Measurements from ENCODE around the gene ANGPTL7.

GRCh38 chr1:11188858-11189451 is at the start of gene ANGPTL7:
- TF ChIP-seq, protein P1, sequence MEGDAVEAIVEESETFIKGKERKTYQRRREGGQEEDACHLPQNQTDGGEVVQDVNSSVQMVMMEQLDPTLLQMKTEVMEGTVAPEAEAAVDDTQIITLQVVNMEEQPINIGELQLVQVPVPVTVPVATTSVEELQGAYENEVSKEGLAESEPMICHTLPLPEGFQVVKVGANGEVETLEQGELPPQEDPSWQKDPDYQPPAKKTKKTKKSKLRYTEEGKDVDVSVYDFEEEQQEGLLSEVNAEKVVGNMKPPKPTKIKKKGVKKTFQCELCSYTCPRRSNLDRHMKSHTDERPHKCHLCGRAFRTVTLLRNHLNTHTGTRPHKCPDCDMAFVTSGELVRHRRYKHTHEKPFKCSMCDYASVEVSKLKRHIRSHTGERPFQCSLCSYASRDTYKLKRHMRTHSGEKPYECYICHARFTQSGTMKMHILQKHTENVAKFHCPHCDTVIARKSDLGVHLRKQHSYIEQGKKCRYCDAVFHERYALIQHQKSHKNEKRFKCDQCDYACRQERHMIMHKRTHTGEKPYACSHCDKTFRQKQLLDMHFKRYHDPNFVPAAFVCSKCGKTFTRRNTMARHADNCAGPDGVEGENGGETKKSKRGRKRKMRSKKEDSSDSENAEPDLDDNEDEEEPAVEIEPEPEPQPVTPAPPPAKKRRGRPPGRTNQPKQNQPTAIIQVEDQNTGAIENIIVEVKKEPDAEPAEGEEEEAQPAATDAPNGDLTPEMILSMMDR (IDR thresholded peaks at IDR 0.05; ENCODE audit: low read depth, low read length): no peak
- TF ChIP-seq POLR2A (IDR thresholded peaks at IDR 0.05; ENCODE audit: extremely low read depth, insufficient read length): no peak
- TF ChIP-seq, protein P2, sequence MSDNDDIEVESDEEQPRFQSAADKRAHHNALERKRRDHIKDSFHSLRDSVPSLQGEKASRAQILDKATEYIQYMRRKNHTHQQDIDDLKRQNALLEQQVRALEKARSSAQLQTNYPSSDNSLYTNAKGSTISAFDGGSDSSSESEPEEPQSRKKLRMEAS (IDR thresholded peaks at IDR 0.05; ENCODE audit: low read depth, low read length): no peak

Data from NB4 (cell line).